GM19238 (cell line): ENCODE measurements around the gene ROPN1.
"Not testable (repeated sequence)": the region's sequence is repeated elsewhere in the genome, so short reads cannot be mapped to it uniquely, and the experiment has no call there.

Experiments
- DNase-seq: peaks from one replicate; pipeline ENCODE4 v3.0.0; 2011; ENCODE audit warnings: low spot score; ENCODE audit not compliant: insufficient read length

The ROPN1 gene

DNA sequence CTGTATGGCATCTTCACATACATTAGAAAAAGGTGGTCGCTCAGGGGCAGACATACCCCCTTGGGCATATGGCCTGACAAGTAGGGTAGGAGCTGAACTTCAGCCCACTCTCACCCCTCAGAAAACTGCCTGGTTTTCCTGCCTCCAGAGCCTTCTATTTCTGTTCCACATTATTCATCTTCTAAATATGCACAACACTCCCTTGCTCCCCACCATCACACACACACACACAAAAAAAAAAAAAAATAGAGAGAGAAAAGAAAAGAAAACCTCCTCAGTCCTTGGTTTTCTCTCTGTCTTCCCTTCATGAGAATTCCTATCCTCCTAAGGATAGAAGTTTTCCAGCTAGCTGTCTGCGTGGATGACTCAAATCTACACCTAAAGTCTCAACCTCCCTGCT, 5.6 kb upstream of the ROPN1 start:
- no peak for DNase-seq

DNA sequence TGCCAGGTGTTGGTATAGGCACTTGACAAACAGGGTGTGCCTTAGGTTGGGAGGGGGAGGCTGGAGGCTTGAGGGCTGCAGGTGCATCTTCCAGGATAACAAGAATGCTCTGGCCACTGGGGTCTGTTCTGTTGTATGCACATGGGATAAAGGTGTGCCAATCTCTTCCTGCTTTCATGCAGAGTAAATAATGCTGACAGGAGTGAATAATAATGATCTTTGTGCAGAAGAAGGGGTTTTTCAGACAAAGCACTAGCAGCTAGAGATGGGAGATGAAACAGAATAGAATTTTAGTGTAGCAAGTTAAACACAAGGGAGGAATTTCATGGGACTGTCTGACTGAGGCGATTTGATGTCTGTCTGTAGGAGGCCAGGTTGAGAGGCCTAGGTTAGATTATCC, 1.9 kb upstream of the ROPN1 start:
- DNase-seq: no peak

DNA sequence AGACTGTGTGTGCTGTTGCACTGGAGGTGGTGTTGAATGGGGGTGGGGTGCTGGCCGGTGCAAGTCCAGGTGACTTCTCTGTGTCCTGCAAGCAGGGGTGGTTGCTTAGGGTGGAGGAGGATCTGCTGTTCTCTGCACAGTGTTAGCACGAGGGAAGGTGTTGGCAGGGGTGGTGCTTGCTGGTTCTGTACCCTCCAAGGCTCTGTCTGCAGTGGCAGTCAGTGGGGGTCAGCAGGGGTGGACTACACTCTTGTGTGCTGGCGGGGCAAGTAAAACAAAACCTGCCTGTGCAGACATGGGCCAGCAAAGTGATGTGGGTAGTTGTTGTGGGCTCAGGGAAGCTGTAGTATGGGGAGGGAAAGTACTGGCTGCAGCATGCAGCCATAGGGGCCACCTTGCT, 5.5 kb downstream of the ROPN1 start:
- DNase-seq: no peak

DNA sequence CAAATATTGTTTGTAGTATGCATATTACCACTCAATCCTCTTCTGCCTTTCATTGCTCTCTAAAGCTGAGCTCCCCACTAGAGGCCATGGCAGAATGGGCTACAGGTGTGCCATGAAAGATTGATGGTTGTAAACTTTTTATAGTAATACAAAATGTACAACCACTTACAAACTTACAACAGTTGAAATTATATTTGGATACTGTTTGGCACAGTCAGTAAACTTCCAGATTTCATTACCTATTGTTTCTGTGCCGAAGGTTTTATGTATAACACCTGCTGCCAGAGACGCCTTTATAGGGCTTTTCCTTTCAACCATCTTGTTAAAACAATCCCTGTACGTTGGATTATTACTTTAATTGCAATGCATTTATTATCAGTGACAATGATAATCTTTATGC, 7.0 kb downstream of the ROPN1 start:
- DNase-seq: no peak

DNA sequence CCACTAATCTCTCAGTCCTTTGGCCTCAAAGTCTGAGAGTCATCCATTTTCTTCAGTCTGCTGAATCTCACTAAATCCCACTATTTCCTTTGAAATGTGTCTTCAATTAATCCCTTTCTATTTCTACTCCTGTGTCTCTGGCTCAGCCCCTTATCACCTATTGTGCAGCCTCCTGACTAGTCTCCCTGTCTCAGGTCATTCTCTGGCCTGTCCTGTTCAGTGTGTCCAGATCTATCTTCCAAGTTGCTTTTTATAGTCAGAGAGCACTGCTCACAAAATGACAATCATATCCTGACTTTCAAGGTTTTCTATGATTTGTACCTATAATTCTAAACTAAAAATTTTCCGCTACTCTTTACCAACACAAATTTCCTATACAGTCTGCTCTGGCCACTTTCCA, 7.6 kb downstream of the ROPN1 start:
- no peak for DNase-seq

DNA sequence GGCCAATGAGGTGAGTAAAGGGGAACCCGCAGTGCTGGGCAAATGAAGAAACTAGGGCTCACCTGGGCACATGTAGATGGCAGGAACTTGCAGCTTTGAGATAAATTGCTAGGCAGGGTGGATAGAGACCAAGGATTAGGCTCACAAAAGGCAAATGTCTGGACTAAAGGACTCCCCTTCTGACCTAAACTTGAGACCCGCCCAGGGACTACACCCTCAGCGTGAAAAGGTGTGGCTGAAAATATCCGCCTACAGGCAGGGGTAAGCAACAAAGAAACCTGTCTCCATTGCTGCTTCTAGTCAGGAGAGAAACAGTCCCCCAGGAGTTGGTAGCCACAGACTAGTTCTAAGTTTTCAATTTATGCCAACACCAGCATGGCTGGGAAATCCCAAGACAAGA, 10.6 kb downstream of the ROPN1 start:
- not testable (repeated sequence) for DNase-seq

DNA sequence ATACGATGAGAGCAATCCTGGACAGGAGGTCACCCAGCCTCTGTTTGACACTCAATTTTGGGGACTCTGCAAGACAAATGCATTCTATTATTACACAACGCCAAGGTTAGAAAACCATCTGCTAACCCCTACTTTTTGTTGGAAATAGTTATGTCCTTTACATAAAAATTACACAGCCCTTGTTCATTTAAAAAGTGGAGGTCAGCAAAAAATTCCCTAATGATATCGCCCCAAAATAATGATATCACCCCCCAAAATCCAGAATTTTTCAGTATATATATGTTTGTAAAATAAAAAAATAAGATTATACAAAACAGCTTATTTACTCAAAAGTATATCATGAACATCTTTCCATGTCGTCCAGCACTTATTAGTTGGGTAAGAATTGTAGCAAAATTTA, 11.4 kb downstream of the ROPN1 start:
- DNase-seq: no peak

DNA sequence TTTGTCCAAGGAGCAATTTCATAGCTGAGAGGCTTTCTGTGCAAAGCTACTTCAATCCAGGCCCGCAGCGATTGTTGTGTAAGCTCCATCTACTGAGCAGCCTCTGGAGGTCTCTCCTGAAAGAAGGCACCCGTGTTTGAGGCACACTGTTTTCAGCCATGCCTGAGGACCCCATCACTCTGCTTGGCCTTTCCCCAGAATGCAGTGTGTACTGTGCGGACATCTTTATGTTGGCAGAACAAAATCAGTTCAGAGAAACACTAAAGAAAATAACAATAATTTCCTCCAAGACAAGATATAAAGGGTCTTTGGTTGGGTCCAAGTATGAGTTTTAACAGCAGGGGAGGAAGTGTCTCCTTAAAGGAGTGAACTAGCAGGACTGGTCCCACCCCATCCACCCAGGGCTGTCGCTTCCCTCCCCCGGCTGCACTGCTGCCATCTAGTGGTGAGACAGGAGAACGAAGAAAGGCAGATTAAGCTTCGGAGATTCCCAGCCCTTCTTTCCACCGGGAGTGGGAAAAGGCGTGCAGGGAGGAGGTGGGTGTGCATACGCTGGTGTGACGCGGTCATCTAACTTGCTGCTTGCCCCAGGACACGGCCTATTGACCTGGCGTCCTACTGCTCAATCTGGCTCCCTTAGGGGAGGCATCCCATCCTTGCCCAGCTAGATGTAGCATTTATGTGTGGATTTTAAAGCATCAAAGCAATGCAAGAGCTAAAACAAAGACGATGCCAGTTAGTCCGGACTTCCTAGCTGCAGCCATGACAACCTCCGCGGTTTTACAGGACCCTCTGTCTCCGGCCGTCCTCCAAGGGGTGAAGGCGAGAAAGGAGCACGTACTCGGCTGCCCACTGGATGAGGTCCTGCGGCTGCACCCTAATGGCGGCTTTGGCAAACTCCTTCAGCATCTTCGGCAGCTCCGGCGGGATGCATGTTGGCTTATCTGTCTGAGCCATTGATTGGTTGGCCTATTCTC, 12.1 kb downstream of the ROPN1 start:
- DNase-seq: not testable (repeated sequence)

DNA sequence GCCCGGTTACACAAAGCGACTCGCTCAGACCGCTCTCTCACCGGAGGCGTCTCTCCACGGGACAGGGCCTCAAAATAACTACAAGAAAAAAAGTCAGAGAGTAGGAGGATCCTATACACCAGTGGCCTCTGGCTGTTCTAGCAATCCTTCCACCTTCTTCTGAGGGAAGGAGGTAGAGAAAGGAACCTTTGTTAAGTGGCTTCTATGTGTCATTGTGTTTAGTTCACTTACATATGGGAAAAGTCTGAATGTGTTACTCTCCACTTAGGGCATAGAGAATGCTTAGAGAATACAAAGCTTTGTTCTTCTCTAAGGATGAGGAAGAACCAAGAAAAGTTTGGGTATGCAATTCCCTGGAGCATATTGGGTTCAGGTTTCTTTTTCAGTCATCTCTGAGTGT, 15.0 kb downstream of the ROPN1 start:
- DNase-seq: not testable (repeated sequence)

DNA sequence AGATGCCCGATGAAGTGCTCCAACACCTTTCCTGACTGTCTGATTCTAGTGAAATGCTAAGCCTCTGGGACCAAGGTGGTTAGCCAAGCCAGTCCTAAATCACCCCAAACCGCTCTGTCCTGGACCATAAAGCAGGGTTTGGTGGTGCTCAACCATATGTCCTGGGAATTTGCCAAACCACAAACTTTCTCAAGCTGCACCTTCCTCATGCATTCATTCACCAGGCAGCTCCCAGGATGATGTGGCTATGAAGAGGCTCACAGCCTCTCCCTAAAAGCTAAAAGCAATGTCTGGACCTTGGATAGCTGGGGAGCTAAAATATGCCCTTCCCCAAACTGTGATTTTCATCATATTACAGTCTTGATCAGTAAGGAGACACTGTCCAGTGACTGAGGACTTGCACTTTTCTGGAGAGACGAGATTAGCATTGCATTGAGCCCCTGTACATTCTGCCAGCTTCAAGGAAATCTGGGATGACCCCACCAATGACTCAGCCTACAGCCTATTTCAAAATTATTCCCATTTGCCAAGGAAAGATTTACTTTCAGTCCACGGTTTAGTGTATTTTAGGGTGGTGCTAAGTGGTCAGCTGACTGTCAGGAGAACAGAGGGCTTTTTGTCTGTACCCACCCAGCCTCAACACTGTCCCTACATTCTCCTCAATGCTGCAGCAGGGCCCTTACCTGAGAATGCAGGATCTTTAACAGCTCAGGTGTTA, 15.6 kb downstream of the ROPN1 start:
- DNase-seq: not testable (repeated sequence)

DNA sequence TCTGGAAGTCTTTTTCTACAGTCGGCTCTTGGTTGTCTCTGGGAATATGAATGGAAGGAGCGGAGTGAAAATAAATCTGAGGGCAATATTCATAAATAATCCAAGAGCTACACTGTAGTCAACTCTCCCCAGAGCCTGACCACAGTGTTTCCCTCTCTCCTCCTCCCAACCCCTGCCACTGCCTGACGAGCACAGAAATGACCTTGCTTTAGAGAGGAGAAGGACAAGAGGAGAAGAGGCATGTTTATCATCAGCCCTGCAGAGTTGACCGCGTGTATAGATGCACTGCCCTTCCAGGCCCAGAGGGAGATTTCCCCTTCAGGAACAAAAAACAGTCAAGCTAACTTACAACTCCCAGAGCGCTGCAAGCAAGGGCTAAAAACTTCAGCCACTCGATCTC, 16.9 kb downstream of the ROPN1 start:
- DNase-seq: not testable (repeated sequence)

DNA sequence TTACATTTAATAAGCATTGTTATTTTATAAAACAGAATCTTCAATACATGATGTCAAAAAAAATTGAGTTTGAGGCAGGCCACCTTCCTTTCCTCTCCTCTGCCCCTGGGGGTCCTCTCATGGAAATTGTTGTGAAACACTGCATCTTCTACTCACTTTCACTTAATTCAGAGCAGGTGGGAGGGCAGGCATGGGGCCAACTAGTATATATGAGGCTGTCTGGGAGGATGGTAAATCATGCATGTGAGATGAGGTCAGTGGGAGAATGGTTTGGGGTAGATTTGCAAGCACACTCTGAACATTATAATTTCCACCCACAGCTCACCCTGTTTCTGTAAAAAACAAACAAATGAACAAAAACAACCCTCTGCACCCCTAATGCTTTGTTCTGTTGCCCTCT, 20.5 kb downstream of the ROPN1 start:
- no peak for DNase-seq

DNA sequence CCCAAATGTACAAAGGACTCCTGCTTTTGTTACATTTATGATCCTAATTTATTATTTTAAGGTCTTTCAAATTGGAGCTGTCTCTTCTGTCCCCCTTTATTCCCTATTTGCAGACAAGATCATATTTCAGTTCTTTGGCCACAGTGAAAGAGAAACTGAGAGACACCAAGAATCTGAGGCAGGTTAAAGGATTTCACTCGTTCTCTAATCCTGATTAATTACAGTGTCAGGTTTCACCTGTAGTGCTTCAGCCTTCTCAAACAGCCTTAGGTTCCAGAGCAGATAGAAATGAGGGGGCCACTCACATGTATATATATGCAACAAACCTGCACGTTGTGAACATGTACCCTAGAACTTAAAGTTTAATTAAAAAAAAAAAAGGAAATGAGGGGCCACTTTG, 24.7 kb downstream of the ROPN1 start:
- DNase-seq: not testable (repeated sequence)

DNA sequence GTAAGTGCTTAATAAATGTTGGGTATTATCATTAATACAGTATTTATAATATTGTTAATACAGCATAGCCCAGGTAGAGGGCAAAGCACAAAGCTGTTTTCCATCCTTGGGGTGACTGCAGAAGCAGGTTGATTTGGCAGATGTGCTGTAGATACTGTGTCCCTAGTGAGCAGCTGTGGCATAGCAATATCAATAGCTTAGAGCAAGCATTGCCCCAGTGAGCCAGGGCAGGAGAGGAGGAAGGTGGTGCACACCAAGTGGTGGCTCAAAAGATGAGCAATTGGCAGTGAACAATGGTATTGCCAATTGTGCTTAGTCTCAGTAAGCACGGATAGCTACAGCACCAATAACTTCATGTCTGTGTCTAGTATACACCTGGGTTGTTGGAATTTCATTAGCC, 25.1 kb downstream of the ROPN1 start:
- not testable (repeated sequence) for DNase-seq

DNA sequence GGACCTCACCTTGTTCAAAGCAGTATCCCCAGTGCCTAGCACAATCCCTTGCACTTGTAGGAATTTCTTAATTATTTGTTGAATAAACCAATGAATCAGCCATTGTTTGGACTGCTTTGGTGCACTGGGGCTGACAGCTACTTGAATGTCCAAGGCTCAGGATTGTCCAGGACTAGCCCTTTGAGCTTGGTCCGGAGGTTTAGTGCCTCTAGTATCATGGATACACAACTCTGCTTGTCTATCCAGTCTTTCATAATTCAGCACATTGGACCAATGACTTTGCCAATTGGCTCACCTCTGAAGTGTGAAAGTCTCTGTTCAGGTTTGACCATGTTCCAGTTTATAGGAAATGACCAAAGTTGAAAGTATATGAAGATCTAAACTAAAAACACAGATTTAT, 27.1 kb downstream of the ROPN1 start:
- not testable (repeated sequence) for DNase-seq

DNA sequence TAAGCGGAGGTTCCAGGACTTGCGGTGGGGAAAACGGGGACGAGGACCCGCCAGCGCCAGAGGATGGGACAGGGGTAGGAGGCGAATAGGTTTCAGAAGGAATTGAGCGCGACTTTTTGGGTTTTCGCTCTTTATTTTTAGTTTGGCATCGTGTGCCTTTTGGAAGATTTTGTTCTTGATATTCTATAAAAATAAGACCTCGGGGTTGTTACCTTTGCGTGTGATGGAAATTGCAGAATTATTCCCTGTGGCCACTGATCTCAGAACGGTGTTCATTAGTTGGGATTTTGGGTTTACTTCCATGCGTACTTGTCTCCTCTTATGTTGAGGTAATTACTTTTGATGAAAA, 30.4 kb downstream of the ROPN1 start:
- DNase-seq: no peak

DNA sequence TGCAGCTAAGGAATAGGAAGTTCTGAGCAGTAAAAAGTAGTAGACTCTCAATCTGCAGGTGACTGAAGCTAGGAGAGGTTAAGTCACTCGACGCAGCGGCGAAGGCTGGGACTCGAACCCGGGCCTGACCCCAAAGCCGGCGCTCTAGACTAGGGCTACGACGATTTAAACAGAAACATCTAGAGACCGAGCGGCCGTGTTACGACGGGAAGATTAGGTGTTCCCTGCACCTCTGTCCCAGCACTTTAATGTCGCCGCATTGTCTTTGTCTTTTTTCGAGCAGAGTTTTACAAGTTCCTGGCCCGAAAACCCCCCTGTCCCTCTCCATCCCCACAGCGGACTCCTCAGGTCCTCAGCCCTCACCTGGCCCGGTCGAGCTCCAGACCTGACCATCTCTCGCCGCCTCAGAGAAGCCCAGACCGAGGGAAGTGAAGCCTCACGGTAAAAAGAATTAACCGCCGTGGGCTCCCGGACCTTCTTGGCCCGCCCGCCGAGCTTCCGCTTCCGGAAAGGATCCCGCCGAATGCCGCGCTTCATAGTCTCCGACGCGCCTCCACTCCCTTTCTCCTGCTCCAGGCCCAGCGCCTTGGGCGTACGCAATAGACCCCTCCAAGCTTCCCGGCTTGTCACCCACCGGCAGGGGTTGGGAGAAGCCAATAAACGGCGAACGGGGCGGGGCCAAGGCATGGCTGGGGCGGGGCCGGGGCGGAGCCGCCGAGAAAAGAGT, 31.0 kb downstream of the ROPN1 start, which contains the start of gene CCDC14:
TSS of gene CCDC14 (minus strand) at position 449 of the 727 bp plus-strand sequence. CDS start at position 393, 56 bp downstream.
- DNase-seq: peak; percentile 56

DNA sequence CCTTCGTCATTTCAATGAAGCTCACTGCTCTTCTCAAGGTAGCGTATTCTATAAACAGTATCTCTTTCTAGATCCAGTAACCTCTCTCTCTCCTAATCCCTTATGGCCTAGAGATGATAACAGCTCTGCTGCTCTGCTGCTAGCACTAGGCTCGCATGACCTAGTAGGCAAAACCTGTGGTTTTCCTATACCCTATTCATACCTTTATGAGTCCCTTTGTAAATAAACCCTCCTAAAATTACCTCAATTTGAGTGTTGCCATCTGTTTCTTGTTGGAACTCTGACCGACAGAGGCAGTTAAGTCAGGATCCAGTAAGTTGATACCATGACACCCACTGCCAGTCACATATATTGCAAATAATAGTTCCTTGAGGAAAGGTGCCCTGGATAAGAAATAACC, 38.2 kb downstream of the ROPN1 start:
- DNase-seq: no peak

DNA sequence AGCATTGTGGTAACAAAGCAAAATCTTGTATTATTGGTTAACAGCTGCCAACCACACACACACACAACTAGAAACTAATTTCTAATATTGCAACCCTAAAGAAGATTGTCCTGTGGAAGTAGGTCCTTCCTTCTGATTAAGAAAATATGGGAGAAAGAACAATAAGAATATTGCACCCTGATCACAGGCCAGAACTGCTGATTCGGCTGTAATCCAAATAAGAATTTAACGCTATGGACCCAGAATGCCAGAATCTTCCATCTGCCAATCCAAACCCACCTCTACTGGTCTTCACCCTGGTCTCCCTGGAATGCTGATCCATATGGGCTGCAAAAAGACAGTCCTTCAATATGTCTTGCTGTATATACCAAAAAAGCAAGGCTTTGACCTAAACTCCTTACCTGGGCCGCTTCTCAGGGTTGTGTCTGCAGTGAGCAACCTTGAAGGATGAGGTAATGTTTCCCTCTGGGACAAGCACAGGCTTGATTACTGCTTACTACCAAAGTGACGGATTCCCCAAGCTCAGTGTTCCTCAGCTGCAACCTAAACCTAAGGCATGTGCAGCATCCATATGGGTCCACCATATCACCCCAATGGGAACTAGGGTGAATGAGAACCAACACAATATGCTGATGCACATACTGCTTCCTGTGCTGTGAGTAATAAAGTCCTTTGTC, 38.9 kb downstream of the ROPN1 start:
- no peak for DNase-seq

DNA sequence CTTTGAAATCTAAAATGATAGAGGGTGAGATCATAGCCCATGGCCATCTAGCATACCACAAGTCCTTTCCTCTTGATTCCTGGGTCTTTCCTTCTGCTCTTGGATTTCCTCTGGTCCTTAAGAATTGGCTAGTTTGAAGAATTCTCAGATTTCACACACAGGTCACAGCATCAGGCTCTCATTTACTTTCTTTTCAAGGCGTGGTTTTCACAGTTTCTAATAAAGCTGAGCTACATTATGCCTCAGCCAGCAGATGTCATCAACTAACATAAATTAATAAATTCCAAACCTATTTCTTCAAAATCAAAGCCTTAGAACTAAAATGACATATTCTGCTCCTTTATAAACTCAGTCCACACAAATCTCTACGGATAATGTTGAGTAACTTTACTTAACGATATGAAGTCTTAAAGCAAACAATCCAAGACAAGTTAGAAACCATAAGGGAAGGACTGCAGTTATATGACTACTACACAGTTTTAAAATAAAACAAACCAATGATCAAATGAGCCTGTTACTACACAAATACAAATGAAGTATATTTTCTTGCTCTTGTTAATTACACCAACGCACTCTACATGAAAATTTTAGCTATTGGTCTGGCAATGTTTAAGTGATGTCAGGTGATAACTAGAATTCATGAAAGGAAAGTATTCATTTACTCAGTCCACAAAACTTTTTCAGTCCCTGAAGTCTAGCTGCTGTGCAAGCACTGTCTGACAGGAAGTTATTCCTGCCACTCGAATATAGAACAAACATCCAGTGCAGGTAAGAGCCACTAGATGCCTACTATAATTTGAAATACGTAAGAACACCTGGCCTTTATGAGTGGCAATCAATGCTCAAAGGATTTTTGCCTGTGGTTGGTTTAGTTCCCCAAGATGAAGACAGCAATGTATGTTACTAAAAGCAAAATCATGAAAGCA, 40.1 kb downstream of the ROPN1 start:
- no peak for DNase-seq
